GM23338 (cell line): ENCODE results near the gene C1orf210. TPM values are rescaled to one million over a fixed set of nuclear protein-coding genes. Genes with fewer than 3 reads are reported as not detected.
A peak's percentile ranks its signal among the peaks of the same experiment; 100 is the strongest.

Experiments
- ATAC-seq: fragments of 200-7000 bp; cut with Tn5 transposase; 3 replicates; pipeline ENCODE4 v1.9.1; 2020
- DNase-seq: peaks from one replicate; pipeline ENCODE4 v3.0.0-alpha.2; 2015; ENCODE audit warnings: low spot score
- H2AFZ ChIP-seq: fragments of 200-600 bp; sonication (generic); 2 replicates; pipeline ENCODE4 v1.8.0; 2016; ENCODE audit warnings: antibody characterized with exemption, mild to moderate bottlenecking, moderate library complexity
- H3F3A ChIP-seq: fragments of 200-600 bp; sonication (generic); replicated peaks from 2 replicates; pipeline ENCODE4 v1.8.0; 2017; ENCODE audit warnings: antibody characterized with exemption, mixed run types, low read depth
- H3K27ac ChIP-seq: fragments of 200-600 bp; sonication (generic); 2 replicates; pipeline ENCODE4 v1.6.1; 2016; ENCODE audit warnings: low read depth
- H3K27me3 ChIP-seq: fragments of 200-600 bp; sonication (generic); 2 replicates; pipeline ENCODE4 v1.8.0; 2016; ENCODE audit warnings: mild to moderate bottlenecking, mixed run types, moderate library complexity; ENCODE audit not compliant: insufficient read depth
- H3K36me3 ChIP-seq: fragments of 200-600 bp; sonication (generic); 2 replicates; pipeline ENCODE4 v1.8.0; 2016; ENCODE audit warnings: mild to moderate bottlenecking; ENCODE audit not compliant: insufficient read depth
- H3K4me1 ChIP-seq: fragments of 200-600 bp; sonication (generic); 2 replicates; pipeline ENCODE4 v1.8.0; 2016; ENCODE audit warnings: mild to moderate bottlenecking, moderate library complexity; ENCODE audit not compliant: insufficient read depth
- H3K4me2 ChIP-seq: fragments of 200-600 bp; sonication (generic); 2 replicates; pipeline ENCODE4 v1.7.1; 2017; ENCODE audit warnings: mixed run types
- H3K4me3 ChIP-seq: fragments of 200-600 bp; sonication (generic); 2 replicates; pipeline ENCODE4 v1.6.1; 2016; ENCODE audit warnings: mixed run types
- H3K79me2 ChIP-seq: fragments of 200-600 bp; sonication (generic); replicated peaks from 2 replicates; pipeline ENCODE4 v1.8.0; 2017; ENCODE audit warnings: mild to moderate bottlenecking; ENCODE audit not compliant: insufficient read depth
- H3K9me2 ChIP-seq: fragments of 200-600 bp; sonication (generic); 2 replicates; pipeline ENCODE4 v1.8.0; 2017; ENCODE audit not compliant: insufficient read depth
- H4K20me1 ChIP-seq: fragments of 200-600 bp; sonication (generic); replicated peaks from 2 replicates; pipeline ENCODE4 v1.8.0; 2017; ENCODE audit warnings: mild to moderate bottlenecking; ENCODE audit not compliant: insufficient read depth
- H3K27ac Mint-ChIP-seq: 2 replicates; pipeline ENCODE4 v1.8.0; 2020; ENCODE audit warnings: inconsistent platforms, mild to moderate bottlenecking, moderate library complexity, mixed read lengths
- H3K27me3 Mint-ChIP-seq: 3 replicates; pipeline ENCODE4 v1.8.0; 2022; ENCODE audit warnings: low read depth, mild to moderate bottlenecking, moderate library complexity, mixed read lengths, inconsistent platforms; ENCODE audit not compliant: insufficient read depth, poor library complexity
- H3K36me3 Mint-ChIP-seq: 3 replicates; pipeline ENCODE4 v1.8.0; 2021; ENCODE audit warnings: low read depth, mild to moderate bottlenecking, inconsistent platforms, moderate library complexity, mixed read lengths
- H3K4me1 Mint-ChIP-seq: 3 replicates; pipeline ENCODE4 v1.8.0; 2020; ENCODE audit warnings: mild to moderate bottlenecking, inconsistent platforms, mixed read lengths
- H3K4me3 Mint-ChIP-seq: 3 replicates; pipeline ENCODE4 v1.8.0; 2021; ENCODE audit warnings: moderate library complexity, mild to moderate bottlenecking, inconsistent platforms, mixed read lengths
- H3K9me3 Mint-ChIP-seq: 3 replicates; pipeline ENCODE4 v1.8.0; 2020; ENCODE audit warnings: moderate library complexity, mild to moderate bottlenecking, inconsistent platforms, mixed read lengths
- CREB1 ChIP-seq: fragments of 250-450 bp; sonication (Bioruptor Pico); IDR thresholded peaks from 2 replicates; pipeline ENCODE4 v1.5.0; 2020; ENCODE audit warnings: low read depth, mild to moderate bottlenecking, moderate library complexity
- JUNB ChIP-seq: IDR thresholded peaks from one replicate; pipeline ENCODE4 v1.6.1; 2016; ENCODE audit warnings: antibody characterized with exemption; ENCODE audit not compliant: unreplicated experiment
- ZNF114 ChIP-seq: fragments of 250-450 bp; sonication (Bioruptor Pico); IDR thresholded peaks from 2 replicates; pipeline ENCODE4 v1.5.0; 2020; ENCODE audit warnings: mild to moderate bottlenecking, moderate library complexity
- ZNF331 ChIP-seq: fragments of 250-450 bp; sonication (Bioruptor Pico); IDR thresholded peaks from 2 replicates; pipeline ENCODE4 v1.5.0; 2020; ENCODE audit warnings: low read depth, mild to moderate bottlenecking, moderate library complexity
- polyA plus RNA-seq: library from polyadenylated mRNA; unstranded; fragments of >200 nt; fragmentation: Nextera tagmentation; extraction: Ambion mirVana; gene quantifications from 2 replicates; pipeline ENCODE4 v1.2.1, GENCODE V29; 2016
- total RNA-seq: library from RNA; depleted of rRNA; stranded (reverse); fragments of >200 nt; shearing (Covaris generic); gene quantifications from 2 replicates; pipeline ENCODE4 v1.2.3, GENCODE V29; 2014
- TF ChIP-seq, protein P1 (sequence below), 2 experiments: fragments of 200-600 bp in 1 of 2; sonication (generic) in 1 of 2; conservative IDR thresholded peaks; 2 replicates each; pipeline versions ENCODE4 v1.5.1 to v1.6.1; 2016 to 2017; ENCODE audit warnings: antibody characterized with exemption in 2 of 2, low read depth in 2 of 2, mild to moderate bottlenecking in 2 of 2, moderate library complexity in 1 of 2
- TF ChIP-seq, protein P2 (sequence below): fragments of 250-450 bp; sonication (Bioruptor Pico); IDR thresholded peaks from 2 replicates; pipeline ENCODE4 v1.5.0; 2020; ENCODE audit warnings: mild to moderate bottlenecking, moderate library complexity

C1orf210 gene
- total and polyA plus RNA-seq, 2 experiments from 2014 or later, result 10.3 to 17.1 TPM

DNA sequence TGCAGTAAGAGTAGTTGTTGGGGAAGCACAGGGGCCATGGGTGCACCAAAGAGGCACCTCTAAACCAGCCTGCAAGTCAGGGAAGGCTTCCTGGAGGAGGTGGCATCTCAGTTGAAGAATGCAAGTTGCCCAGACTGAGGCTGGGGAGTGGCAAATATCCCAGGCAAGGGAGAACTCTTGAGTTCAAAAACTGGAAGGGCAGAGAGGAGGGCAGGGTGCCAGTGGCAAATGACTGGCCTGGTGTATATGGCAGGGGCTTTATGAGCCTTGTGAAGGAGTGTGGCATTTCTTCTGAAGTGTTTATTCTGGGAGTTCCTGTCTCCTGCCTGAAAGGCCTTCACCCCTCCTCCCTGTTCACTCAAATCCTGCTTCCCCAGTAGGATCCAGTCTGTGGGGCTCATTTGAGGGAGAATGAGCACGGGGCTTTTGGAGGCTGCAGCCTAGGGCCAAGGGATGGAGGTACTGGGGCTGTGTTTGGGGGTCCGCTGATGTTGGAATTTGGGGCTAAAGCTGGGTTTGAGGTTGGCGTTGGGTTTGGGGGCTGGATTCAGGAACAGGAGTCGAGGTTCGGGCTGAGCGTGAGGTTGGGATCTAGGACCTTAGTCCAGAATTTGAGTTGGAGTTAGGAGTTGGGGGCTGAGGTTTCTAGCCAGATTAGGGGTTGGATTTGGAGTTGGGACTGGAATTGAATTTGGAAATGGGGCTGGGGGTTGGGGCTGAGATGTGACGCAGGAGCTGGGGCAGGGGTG, 15.6 kb downstream of the C1orf210 start, which contains the start of gene TMEM125:
Gene TMEM125 (plus strand): TSS at position 357 of the 749 bp plus-strand sequence. CDS start 2,740 bp downstream, outside the sequence.
- peak within 1 kb of the TSS; percentile 98 for H3K27ac Mint-ChIP-seq
- H3K4me3 Mint-ChIP-seq, result peak within 1 kb of the TSS; percentile 94
- peak within 1 kb of the TSS; percentile 38 for H2AFZ ChIP-seq
- H3K9me2 ChIP-seq, result 0 out of 2 replicates have a peak, but pooled peaks cover 3% of the 10 kb centered on the region
- peaks cover 24% of the 10 kb centered on the region for H3K36me3 Mint-ChIP-seq
- no peaks in the 10 kb centered on the region for H4K20me1 ChIP-seq
- H3K27me3 Mint-ChIP-seq, result peaks cover 7% of the 10 kb centered on the region
- H3F3A ChIP-seq, result 0 out of 2 replicates have a peak, but pooled peaks cover 5% of the 10 kb centered on the region
- peak within 1 kb of the TSS; percentile 86 for H3K27ac ChIP-seq
- H3K79me2 ChIP-seq, result 0 out of 2 replicates have a peak, but pooled peaks cover 3% of the 10 kb centered on the region
- peaks cover 30% of the 10 kb centered on the region for H3K4me1 Mint-ChIP-seq
- H3K4me3 ChIP-seq, result peak within 1 kb of the TSS; percentile 59
- peak within 1 kb of the TSS; percentile 85 for H3K4me2 ChIP-seq
- DNase-seq (peak; percentile 15), ATAC-seq (no peak)
- peaks cover 16% of the 10 kb centered on the region for H3K4me1 ChIP-seq
- TF ChIP-seq, protein P1, sequence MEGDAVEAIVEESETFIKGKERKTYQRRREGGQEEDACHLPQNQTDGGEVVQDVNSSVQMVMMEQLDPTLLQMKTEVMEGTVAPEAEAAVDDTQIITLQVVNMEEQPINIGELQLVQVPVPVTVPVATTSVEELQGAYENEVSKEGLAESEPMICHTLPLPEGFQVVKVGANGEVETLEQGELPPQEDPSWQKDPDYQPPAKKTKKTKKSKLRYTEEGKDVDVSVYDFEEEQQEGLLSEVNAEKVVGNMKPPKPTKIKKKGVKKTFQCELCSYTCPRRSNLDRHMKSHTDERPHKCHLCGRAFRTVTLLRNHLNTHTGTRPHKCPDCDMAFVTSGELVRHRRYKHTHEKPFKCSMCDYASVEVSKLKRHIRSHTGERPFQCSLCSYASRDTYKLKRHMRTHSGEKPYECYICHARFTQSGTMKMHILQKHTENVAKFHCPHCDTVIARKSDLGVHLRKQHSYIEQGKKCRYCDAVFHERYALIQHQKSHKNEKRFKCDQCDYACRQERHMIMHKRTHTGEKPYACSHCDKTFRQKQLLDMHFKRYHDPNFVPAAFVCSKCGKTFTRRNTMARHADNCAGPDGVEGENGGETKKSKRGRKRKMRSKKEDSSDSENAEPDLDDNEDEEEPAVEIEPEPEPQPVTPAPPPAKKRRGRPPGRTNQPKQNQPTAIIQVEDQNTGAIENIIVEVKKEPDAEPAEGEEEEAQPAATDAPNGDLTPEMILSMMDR (conservative IDR thresholded peaks at IDR 0.05; ENCODE audit: low read depth in 2 of 2), result no peak
- TF ChIP-seq, protein P2, sequence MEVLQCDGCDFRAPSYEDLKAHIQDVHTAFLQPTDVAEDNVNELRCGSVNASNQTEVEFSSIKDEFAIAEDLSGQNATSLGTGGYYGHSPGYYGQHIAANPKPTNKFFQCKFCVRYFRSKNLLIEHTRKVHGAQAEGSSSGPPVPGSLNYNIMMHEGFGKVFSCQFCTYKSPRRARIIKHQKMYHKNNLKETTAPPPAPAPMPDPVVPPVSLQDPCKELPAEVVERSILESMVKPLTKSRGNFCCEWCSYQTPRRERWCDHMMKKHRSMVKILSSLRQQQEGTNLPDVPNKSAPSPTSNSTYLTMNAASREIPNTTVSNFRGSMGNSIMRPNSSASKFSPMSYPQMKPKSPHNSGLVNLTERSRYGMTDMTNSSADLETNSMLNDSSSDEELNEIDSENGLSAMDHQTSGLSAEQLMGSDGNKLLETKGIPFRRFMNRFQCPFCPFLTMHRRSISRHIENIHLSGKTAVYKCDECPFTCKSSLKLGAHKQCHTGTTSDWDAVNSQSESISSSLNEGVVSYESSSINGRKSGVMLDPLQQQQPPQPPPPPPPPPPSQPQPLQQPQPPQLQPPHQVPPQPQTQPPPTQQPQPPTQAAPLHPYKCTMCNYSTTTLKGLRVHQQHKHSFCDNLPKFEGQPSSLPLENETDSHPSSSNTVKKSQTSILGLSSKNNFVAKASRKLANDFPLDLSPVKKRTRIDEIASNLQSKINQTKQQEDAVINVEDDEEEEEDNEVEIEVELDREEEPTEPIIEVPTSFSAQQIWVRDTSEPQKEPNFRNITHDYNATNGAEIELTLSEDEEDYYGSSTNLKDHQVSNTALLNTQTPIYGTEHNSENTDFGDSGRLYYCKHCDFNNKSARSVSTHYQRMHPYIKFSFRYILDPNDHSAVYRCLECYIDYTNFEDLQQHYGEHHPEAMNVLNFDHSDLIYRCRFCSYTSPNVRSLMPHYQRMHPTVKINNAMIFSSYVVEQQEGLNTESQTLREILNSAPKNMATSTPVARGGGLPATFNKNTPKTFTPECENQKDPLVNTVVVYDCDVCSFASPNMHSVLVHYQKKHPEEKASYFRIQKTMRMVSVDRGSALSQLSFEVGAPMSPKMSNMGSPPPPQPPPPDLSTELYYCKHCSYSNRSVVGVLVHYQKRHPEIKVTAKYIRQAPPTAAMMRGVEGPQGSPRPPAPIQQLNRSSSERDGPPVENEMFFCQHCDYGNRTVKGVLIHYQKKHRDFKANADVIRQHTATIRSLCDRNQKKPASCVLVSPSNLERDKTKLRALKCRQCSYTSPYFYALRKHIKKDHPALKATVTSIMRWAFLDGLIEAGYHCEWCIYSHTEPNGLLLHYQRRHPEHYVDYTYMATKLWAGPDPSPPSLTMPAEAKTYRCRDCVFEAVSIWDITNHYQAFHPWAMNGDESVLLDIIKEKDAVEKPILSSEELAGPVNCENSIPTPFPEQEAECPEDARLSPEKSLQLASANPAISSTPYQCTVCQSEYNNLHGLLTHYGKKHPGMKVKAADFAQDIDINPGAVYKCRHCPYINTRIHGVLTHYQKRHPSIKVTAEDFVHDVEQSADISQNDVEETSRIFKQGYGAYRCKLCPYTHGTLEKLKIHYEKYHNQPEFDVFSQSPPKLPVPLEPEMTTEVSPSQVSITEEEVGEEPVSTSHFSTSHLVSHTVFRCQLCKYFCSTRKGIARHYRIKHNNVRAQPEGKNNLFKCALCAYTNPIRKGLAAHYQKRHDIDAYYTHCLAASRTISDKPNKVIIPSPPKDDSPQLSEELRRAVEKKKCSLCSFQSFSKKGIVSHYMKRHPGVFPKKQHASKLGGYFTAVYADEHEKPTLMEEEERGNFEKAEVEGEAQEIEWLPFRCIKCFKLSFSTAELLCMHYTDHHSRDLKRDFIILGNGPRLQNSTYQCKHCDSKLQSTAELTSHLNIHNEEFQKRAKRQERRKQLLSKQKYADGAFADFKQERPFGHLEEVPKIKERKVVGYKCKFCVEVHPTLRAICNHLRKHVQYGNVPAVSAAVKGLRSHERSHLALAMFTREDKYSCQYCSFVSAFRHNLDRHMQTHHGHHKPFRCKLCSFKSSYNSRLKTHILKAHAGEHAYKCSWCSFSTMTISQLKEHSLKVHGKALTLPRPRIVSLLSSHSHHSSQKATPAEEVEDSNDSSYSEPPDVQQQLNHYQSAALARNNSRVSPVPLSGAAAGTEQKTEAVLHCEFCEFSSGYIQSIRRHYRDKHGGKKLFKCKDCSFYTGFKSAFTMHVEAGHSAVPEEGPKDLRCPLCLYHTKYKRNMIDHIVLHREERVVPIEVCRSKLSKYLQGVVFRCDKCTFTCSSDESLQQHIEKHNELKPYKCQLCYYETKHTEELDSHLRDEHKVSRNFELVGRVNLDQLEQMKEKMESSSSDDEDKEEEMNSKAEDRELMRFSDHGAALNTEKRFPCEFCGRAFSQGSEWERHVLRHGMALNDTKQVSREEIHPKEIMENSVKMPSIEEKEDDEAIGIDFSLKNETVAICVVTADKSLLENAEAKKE, result no peak
- TF ChIP-seq JUNB (no peak), CREB1 (CRISPR knock-in tag) (no peak), ZNF331 (CRISPR knock-in tag) (no peak), ZNF114 (CRISPR knock-in tag) (no peak)
- H3K9me3 Mint-ChIP-seq, result peaks cover 16% of the 10 kb centered on the region
- H3K36me3 ChIP-seq, result no peaks in the 10 kb centered on the region
- H3K27me3 ChIP-seq, result no peaks in the 10 kb centered on the region
